Choroid plexus epithelial cell (primary cell): ENCODE measurements around the gene ASAP3.
A peak's percentile ranks its signal among the peaks of the same experiment; 100 is the strongest.

ENCODE experiments used
- DNase-seq: peaks from one replicate; pipeline ENCODE4 v3.0.0-alpha.2; 2010; ENCODE audit warnings: low read depth
- H3K4me3 ChIP-seq: 2 replicates; pipeline ENCODE4 v1.5.1; 2011; ENCODE audit warnings: low read depth, mild to moderate bottlenecking, control low read depth, low read length, moderate library complexity
- CTCF ChIP-seq: conservative IDR thresholded peaks from 2 replicates; pipeline ENCODE4 v1.5.1; 2011; ENCODE audit warnings: low read depth, mild to moderate bottlenecking, control low read depth, inconsistent platforms, low read length, moderate library complexity

The ASAP3 gene

GRCh38 chr1:23428136-23428905 lies 55.7 kb downstream of the ASAP3 start:
- no peak overlapping the region for H3K4me3 ChIP-seq
- no peak for TF ChIP-seq CTCF
- no peak for DNase-seq

GRCh38 chr1:23427550-23427949 lies 56.4 kb downstream of the ASAP3 start:
- DNase-seq: no peak
- no peak overlapping the region for H3K4me3 ChIP-seq
- no peak for TF ChIP-seq CTCF

DNA sequence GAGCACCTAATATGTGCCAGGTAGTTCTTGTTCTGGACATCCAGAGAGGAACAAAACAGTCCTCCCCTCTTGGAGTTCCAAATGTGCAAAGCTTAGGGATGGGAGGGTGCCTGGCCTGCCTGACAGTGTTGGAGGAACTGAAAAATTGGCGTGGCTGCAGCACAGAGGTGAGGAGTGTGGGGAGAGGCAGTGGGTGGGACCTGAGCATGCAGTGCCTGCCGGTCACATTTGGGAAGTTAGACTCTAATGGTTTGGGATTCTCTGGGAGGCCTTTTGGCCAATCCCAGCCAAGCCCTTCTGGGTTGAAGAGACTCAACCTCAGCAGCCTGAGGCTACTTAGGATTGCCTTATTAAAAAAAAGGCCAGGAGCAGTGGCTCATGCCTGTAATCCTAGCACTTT lies 57.2 kb downstream of the ASAP3 start:
- no peak for TF ChIP-seq CTCF
- DNase-seq: no peak
- no peak overlapping the region for H3K4me3 ChIP-seq

GRCh38 chr1:23425193-23425494 lies 58.8 kb downstream of the ASAP3 start:
- TF ChIP-seq CTCF: no peak
- DNase-seq: no peak
- H3K4me3 ChIP-seq: peak overlapping the region; percentile 44

- peak within 1 kb of the TSS; percentile 50 for H3K4me3 ChIP-seq
- peak; percentile 38 for DNase-seq
- no peak for TF ChIP-seq CTCF
These were observed 59.4 kb downstream of the ASAP3 start, which contains the start of gene TCEA3 for GRCh38 chr1:23424293-23425192. TCEA3 (minus strand) TSS chr1:23424748; CDS start chr1:23424633, 115 bp downstream.

GRCh38 chr1:23423415-23424292 lies 60.3 kb downstream of the ASAP3 start:
- DNase-seq: no peak
- no peak for TF ChIP-seq CTCF
- peak overlapping the region; percentile 50 for H3K4me3 ChIP-seq
